Suprapubic skin (tissue), 3 donors: ENCODE results near the gene FOXE3.

Source experiments
- CTCF ChIP-seq, 2 donors: fragments of 200-600 bp in 1 of 2; fragments of 450-650 bp in 1 of 2; sonication (generic) in 1 of 2; IDR thresholded peaks; one replicate each; pipeline ENCODE4 v1.5.1; 2016 to 2019; ENCODE audit warnings: antibody characterized with exemption in 2 of 2, mild to moderate bottlenecking in 1 of 2, moderate library complexity in 1 of 2
- POLR2A ChIP-seq, 2 donors: fragments of 450-650 bp; IDR thresholded peaks; one replicate each; pipeline ENCODE4 v1.6.1; 2017; ENCODE audit warnings: antibody characterized with exemption in 2 of 2, mild to moderate bottlenecking in 2 of 2, moderate library complexity in 2 of 2

GRCh38 chr1:47390843-47391242 lies 25.2 kb upstream of the FOXE3 start:
- TF ChIP-seq CTCF (IDR thresholded peaks at IDR 0.05) (no peak), POLR2A (IDR thresholded peaks at IDR 0.05) (no peak)
